ENCODE data around the gene SDHA.
"Not testable (repeated sequence)": the region's sequence is repeated elsewhere in the genome, so short reads cannot be mapped to it uniquely, and the experiment has no call there.

SDHA gene

GRCh38 chr5:263275-263974, 45.3 kb downstream of the SDHA start:
- not testable (repeated sequence) for DNase-seq

DNA sequence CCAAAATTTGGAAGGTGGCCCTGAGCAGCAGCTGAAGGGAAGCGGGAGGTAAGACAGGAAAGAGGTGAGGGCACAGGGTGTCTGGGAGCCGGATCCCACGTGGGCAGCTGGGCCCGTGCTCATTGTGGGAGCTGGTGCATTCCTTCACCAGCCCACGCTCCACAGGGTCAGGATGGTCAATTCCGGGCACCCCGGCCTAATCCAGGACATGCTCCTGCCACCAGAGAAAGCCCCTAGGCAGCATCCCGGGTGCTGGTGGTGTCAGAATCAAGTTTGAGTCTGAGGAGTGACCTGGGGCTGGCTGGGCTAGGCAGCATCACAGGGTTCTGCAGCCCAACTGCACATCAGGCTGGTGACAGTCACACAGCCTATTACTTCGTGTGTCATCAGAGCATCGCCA, 46.2 kb downstream of the SDHA start:
- no peak for DNase-seq

GRCh38 chr5:266311-267026, 48.3 kb downstream of the SDHA start:
- not testable (repeated sequence) for DNase-seq

- no peak for DNase-seq
Observed at GRCh38 chr5:267716-268115, 49.6 kb downstream of the SDHA start.

DNA sequence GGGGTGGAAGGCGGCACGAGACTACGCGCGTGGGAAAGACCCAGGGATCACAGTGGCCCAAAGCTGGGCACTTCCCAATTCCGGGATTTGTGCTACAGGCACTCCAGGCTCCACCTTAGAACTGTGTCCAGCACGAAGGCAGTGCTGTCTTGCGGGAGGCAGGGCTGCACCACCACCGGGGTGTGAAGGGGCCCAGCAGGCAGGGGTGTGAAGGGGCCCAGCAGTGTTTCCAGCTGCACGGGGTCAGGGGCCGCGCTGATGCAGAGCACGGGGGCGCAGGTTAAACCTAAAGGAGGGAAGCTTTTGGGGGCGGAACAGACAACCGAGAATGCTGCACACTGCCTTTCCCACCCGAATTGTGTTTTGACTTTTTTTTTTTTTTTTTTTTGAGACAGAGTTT, 52.2 kb downstream of the SDHA start:
- no peak for DNase-seq

DNA sequence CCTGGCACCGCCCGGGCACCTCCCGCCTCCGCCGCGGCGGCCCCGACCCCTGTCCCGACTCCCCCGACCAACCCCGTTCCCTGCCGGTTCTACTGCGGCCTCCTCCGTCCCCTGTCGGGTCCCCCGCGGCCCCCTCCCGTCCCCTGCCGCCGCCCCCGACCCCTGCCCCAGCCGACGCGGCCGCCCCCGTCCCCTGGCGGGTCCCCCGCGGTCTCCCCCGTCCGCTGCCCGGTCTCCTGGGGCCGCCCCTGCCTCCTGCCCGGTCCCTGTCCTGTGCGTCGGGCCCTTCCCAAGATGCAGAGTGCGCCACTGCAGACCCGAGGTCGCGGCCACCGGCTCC, 53.7 kb downstream of the SDHA start:
- DNase-seq, result not testable (repeated sequence)

DNA sequence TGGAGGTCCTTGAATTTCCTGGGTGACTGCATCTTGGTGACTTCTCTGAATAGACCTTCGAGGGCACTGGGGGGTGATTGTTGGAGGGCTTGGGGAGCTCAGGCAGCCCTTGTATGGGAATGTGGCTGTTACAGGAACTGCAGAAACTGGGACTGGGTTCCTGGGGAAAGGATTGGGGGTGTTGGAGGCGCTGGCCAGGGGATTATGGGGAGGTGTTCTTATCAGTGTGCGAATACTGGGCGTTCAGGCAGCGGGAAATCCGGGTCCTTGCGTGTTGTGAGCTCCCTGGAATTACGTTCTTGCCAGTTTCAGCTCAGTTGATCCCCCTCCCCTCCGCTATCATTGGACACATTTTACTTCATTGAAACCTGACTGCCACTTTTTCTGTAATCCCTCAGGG, 55.0 kb downstream of the SDHA start:
- not testable (repeated sequence) for DNase-seq

GRCh38 chr5:273491-273890, 55.4 kb downstream of the SDHA start:
- DNase-seq, result not testable (repeated sequence)

GRCh38 chr5:274346-274745, 56.2 kb downstream of the SDHA start:
- not testable (repeated sequence) for DNase-seq

GRCh38 chr5:278646-279045, 60.5 kb downstream of the SDHA start:
- no peak for DNase-seq

DNA sequence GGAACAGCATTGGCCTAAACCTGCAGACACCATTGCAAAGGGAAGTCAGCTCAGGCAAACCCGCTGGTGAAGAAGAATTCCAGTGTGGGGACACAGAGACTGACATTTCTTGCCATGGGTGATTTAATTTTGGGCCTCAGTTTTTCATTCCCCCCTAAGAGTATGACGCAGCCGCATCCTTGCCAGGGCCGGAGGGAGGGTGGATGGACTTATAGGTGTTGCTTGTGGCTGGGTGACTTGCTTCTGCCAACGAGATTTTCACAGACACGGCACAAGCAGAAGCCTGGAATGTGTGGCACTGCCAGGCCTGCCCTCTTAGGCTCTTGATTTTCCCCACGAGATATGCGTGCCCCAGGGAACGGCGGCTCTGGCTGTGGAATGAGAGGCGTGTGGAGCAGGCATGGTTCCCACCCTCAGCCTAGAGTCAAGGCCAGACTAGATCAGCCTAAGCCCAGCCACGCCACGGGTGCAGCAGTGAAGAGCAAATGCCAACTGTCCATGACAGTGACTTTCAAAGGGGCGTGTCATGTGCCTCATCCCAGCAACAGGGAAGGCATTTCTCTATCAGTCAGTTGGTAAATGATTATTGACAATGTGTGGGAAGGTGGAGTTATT, 61.0 kb downstream of the SDHA start:
- not testable (repeated sequence) for DNase-seq

DNA sequence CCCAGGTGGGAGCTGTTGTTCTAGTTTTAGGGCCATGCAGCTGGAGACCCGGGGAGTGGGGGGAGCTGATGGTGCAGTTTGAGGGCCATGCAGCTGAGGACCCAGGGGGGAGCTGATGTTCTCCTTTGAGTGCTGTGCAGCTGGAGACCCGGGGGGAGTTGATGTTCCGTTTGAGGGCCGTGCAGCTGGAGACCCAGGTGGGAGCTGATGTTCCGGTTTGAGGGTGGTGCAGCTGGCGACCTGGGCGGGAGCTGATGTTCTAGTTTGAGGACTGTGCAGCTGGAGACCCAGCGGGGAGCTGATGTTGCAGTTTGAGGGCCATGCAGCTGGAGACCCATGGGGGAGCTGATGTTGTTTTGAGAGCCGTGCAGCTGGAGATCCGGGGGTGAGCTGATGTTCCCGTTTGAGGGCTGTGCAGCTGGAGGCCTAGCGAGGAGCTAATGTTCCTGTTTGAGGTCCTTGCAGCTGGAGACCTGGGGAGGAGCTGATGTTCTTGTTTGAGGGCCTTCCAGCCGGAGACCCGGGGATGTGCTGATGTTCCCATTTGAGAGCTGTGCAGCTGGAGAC, 68.0 kb downstream of the SDHA start:
- DNase-seq, result no peak

- DNase-seq, result not testable (repeated sequence)
Observed at GRCh38 chr5:290200-290599, 72.1 kb downstream of the SDHA start.

DNA sequence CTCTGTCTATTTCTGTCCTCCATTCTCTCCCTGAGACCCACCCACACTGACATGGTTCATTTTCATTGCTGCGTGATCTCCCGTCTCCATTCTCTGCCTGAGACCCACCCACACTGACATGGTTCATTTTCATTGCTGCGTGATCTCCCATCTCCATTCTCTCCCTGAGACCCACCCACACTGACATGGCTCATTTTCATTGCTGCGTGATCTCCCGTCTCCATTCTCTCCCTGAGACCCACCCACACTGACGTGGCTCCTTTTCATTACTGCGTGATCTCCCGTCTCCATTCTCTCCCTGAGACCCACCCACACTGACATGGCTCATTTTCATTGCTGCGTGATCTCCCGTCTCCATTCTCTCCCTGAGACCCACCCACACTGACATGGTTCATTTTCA, 73.2 kb downstream of the SDHA start:
- DNase-seq, result not testable (repeated sequence)

DNA sequence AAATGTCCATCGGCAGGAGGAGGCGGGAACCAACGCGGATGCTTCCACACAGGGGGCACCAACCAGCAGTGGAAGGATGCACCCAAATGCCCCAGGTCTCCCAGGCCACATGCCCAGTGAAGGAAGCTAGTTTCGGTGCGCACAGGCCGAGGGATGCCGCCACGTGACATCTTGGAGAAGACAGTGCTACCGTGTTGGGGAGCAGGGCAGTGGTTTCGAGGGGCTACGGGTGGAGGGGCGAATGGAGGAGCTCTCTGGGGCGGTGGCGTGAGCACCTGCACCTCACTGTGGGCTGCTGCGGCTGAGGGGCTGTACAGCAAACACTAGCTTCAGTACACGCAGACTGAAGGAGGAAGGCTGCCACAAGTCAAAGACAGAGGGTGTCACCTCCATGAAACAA, 76.7 kb downstream of the SDHA start:
- not testable (repeated sequence) for DNase-seq

DNA sequence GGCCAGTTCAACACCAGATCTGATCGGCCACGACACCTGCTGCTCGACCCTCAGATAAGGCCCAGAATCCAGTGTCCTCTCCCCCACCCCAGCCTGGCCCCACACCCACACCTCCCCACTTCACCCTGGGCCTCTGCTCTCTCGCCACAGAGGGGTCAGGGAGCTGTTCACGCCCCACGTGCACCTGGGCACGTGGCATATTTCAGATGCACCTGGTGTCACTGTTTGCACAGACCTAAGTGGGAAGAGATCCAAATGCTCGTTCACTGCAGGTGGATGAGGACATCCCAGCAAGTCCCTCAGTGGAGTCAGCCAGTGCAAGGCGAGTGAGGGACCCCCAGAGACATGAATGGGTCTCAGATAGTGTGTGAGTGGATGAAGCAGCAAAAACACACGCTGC, 78.1 kb downstream of the SDHA start:
- not testable (repeated sequence) for DNase-seq

DNA sequence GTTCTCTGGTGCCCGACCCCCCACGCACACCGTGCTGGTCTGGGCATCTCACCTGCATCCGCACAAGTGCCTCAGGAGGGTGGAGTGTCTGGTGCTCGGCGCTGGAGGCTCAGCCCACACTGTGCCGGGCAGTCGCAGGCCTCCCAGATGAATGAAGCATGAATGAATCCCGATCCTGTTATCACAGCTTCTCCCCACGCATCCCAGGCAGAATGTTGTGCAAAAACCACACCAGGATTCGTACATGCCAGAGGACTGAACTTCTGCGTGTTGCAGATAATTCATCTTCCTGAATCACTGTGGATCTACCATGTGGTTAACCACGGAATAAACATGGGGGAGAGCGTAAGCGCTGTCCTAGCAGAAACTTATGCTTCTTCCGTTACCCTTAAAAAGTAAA, 78.8 kb downstream of the SDHA start:
- peak; percentile 13 for DNase-seq

- not testable (repeated sequence) for DNase-seq
Observed at GRCh38 chr5:297448-297847, 79.3 kb downstream of the SDHA start.

DNA sequence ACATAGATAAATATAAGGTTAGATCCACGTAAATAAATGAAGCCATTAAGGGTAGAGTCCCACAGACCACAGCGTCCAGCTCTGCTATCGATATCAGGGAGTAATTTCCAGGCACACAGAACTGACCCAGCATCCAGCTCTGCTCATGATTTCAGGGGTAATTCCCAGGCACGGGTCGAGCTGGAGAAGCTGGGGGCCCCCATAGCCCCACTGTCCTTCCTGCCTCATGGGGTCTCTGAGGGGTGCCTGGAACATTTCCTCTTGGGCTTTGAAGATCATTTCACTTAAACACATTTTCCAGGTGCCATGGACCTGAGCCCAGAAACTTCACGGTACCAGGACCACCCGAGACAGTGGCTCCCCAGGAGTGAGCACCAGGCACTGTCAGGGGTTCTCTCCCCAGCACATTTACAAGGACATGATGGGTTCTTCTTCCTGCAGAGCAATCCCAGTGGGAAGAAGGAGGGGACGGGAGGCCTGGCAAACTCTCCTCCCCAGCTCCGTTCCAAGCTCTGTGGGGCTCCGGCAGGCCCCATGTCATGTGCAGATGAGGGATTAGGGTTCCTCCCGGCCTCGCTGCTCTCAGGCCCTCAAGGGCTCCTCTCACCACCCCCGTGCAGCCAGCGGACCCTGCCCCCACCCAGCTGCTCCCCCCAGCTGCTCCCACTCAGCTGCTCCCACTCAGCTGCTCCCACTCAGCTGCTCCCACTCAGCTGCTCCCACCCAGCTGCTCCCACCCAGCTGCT, 80.0 kb downstream of the SDHA start:
- DNase-seq, result not testable (repeated sequence)

GRCh38 chr5:298737-299125, 80.6 kb downstream of the SDHA start:
- DNase-seq, result no peak

- DNase-seq, result not testable (repeated sequence)
Observed at GRCh38 chr5:299921-300320, 81.8 kb downstream of the SDHA start.

- not testable (repeated sequence) for DNase-seq
Observed at GRCh38 chr5:300691-301435, 82.7 kb downstream of the SDHA start.

All from CD4-positive, alpha-beta T cell treated with Interleukin-21 for 1 hour (primary cell).